ENCODE results near the gene MARF1. TPM values are rescaled to one million over a fixed set of nuclear protein-coding genes. Genes with fewer than 3 reads are reported as not detected.

The MARF1 gene
- total and polyA plus RNA-seq, 4 donors: 7.0 to 19.8 (median 12.6) TPM

GRCh38 chr16:15545544-15545943, 97.4 kb downstream of the MARF1 start:
- no peaks in the 10 kb centered on the region for H3K36me3 ChIP-seq (ENCODE audit: control insufficient read depth in 4 of 4, insufficient read depth in 3 of 4, low read depth in 1 of 4, low read length in 3 of 4)
- no peak overlapping the region for H3K4me3 ChIP-seq (ENCODE audit: low read depth in 1 of 3, low read length in 3 of 3)
- no peak overlapping the region for H3K9ac ChIP-seq (ENCODE audit: low read depth in 1 of 2, low read length in 2 of 2)
- WGBS: 93% methylated on average over 2 of the region's 2 CpGs
- TF ChIP-seq ZBTB33 (IDR thresholded peaks at IDR 0.05) (no peak), CTCF (IDR thresholded peaks at IDR 0.05; ENCODE audit: low read depth, low read length, missing input control) (no peak), HNF4A (conservative IDR thresholded peaks at IDR 0.05) (no peak)
- no peaks in the 10 kb centered on the region for H3K27me3 ChIP-seq (ENCODE audit: control insufficient read depth in 4 of 4, insufficient read depth in 4 of 4, low read length in 3 of 4)
- no peaks in the 10 kb centered on the region for H3K9me3 ChIP-seq (ENCODE audit: control insufficient read depth in 4 of 4, low read length in 3 of 4)
- no peak for DNase-seq (ENCODE audit: low spot score)
- no peaks in the 10 kb centered on the region for H3K4me1 ChIP-seq (ENCODE audit: control insufficient read depth in 4 of 4, insufficient read depth in 4 of 4, low read length in 3 of 4)
- H3K27ac ChIP-seq (ENCODE audit: low read depth in 1 of 2, low read length in 2 of 2): no peak overlapping the region

- no peaks in the 10 kb centered on the region for H3K36me3 ChIP-seq (ENCODE audit: control insufficient read depth in 4 of 4, insufficient read depth in 3 of 4, low read depth in 1 of 4, low read length in 3 of 4)
- 89% methylated on average over 5 of the region's 5 CpGs for WGBS
- no peaks in the 10 kb centered on the region for H3K27me3 ChIP-seq (ENCODE audit: control insufficient read depth in 4 of 4, insufficient read depth in 4 of 4, low read length in 3 of 4)
- no peak overlapping the region for H3K27ac ChIP-seq (ENCODE audit: low read depth in 1 of 2, low read length in 2 of 2)
- TF ChIP-seq RXRA (IDR thresholded peaks at IDR 0.05) (no peak), HNF4A (conservative IDR thresholded peaks at IDR 0.05) (no peak), CTCF (IDR thresholded peaks at IDR 0.05; ENCODE audit: low read depth, low read length, missing input control) (no peak), EGR1 (IDR thresholded peaks at IDR 0.05; ENCODE audit: low read depth in 2 of 2) (no peak), FOXA1 (IDR thresholded peaks at IDR 0.05) (no peak), NR2F2 (IDR thresholded peaks at IDR 0.05) (no peak), GABPA (IDR thresholded peaks at IDR 0.05 in 1 of 2, conservative IDR thresholded peaks at IDR 0.05 in 1 of 2) (no peak), MAX (IDR thresholded peaks at IDR 0.05) (no peak), FOXA2 (IDR thresholded peaks at IDR 0.05) (no peak), ATF3 (IDR thresholded peaks at IDR 0.05) (no peak), TAF1 (conservative IDR thresholded peaks at IDR 0.05) (no peak), REST (IDR thresholded peaks at IDR 0.05) (no peak), SP1 (IDR thresholded peaks at IDR 0.05) (no peak), ZBTB33 (IDR thresholded peaks at IDR 0.05) (no peak), YY1 (IDR thresholded peaks at IDR 0.05) (no peak)
- no peak overlapping the region for H3K4me3 ChIP-seq (ENCODE audit: low read depth in 1 of 3, low read length in 3 of 3)
- no peak for DNase-seq (ENCODE audit: low spot score)
- no peaks in the 10 kb centered on the region for H3K4me1 ChIP-seq (ENCODE audit: control insufficient read depth in 4 of 4, insufficient read depth in 4 of 4, low read length in 3 of 4)
- no peak overlapping the region for H3K9ac ChIP-seq (ENCODE audit: low read depth in 1 of 2, low read length in 2 of 2)
- H3K9me3 ChIP-seq (ENCODE audit: control insufficient read depth in 4 of 4, low read length in 3 of 4): no peaks in the 10 kb centered on the region
These were observed 98.5 kb downstream of the MARF1 start for GRCh38 chr16:15544405-15544804.
